Adrenal gland (tissue), 12 donors: ENCODE results near the gene POLR1C. TPM values are rescaled to one million over a fixed set of nuclear protein-coding genes. Genes with fewer than 3 reads are reported as not detected.

ENCODE experiments used
- DNase-seq, 7 donors: peaks; one replicate each; pipeline ENCODE4 v3.0.0-alpha.2; 2019 to 2020
- H3K27ac ChIP-seq, 5 donors: fragments of 200-600 bp; sonication (generic) in 4 of 5; 1 replicate in 3 of 5; 2 replicates in 2 of 5; pipeline versions ENCODE4 v1.5.1 to v1.8.0; 2016 to 2020; ENCODE audit warnings: mild to moderate bottlenecking in 1 of 5
- H3K27me3 ChIP-seq: fragments of 200-600 bp; 2 replicates; pipeline ENCODE4 v1.8.0; 2021
- H3K36me3 ChIP-seq, 2 donors: fragments of 200-600 bp; replicated peaks in 1 of 2; 1 replicate in 1 of 2; 2 replicates in 1 of 2; pipeline versions ENCODE4 v1.5.1 to v1.8.0; 2018 to 2022
- H3K4me1 ChIP-seq, 2 donors: fragments of 200-600 bp; replicated peaks in 1 of 2; 1 replicate in 1 of 2; 2 replicates in 1 of 2; pipeline versions ENCODE4 v1.5.1 to v1.8.0; 2018 to 2021
- H3K4me3 ChIP-seq, 4 donors: fragments of 200-600 bp; sonication (generic) in 3 of 4; one replicate each; pipeline ENCODE4 v1.5.1; 2016 to 2018
- H3K9me3 ChIP-seq, 3 donors: fragments of 200-600 bp; sonication (generic) in 1 of 3; replicated peaks in 1 of 3; 1 replicate in 2 of 3; 2 replicates in 1 of 3; pipeline versions ENCODE4 v1.5.1 to v1.8.0; 2016 to 2021
- CTCF ChIP-seq, 6 experiments: fragments of 450-650 bp in 4 of 6; fragments of 200-600 bp in 2 of 6; sonication (generic) in 1 of 6; IDR thresholded peaks; 1 replicate in 5 of 6; 2 replicates in 1 of 6; pipeline versions ENCODE4 v1.5.1 to v1.8.0; 2016 to 2021; ENCODE audit warnings: antibody characterized with exemption in 6 of 6, mild to moderate bottlenecking in 2 of 6, moderate library complexity in 1 of 6
- POLR2A ChIP-seq, 2 donors: fragments of 450-650 bp; IDR thresholded peaks; one replicate each; pipeline ENCODE4 v1.6.1; 2017; ENCODE audit warnings: antibody characterized with exemption in 2 of 2, mild to moderate bottlenecking in 2 of 2, moderate library complexity in 1 of 2
- WGBS, 4 donors: extraction: QIAGEN DNeasy Blood & Tissue Kit in 2 of 4; methylation state at CpG; one replicate each; pipeline versions ENCODE4 v1.1.5 to v1.1.7; 2013 to 2017; 5-methylcytosine and 5-hydroxymethylcytosine counted together
- intact Hi-C, 2 donors: fragments of 100-400 bp; cut with DNase I; formaldehyde crosslinking; loops; one replicate each; pipeline versions ENCODE4 v1.14.1 to v1.15.0; 2022 to 2023
- polyA plus RNA-seq, 3 donors: library from polyadenylated mRNA; stranded (reverse); fragments of 200-250 nt in 2 of 3; fragments of 350-450 nt in 1 of 3; fragmentation: Illumina TruSeq in 1 of 3; extraction: RNeasy Lipid Tissue Mini Kit (QIAGEN cat#74804) in 1 of 3; gene quantifications; one replicate each; pipeline ENCODE4 v1.2.3, GENCODE V29; 2013 to 2014
- total RNA-seq, 9 donors: library from RNA; depleted of rRNA in 4 of 9; stranded (reverse); fragments of >200 nt in 4 of 9; fragments of 120-200 nt in 1 of 9; fragmentation: NEBNext Ultra II Directional in 1 of 9; extraction: Animal tissue kit (Norgen Biotek cat#: 25700) in 1 of 9; gene quantifications; one replicate each; pipeline versions ENCODE4 v1.1.0 to v1.2.4, GENCODE V29; 2013 to 2023
- donor health status: healthy with polysubstance abuse.
- donor health status: Bipolar disorder and iron deficiency.
- donor health status: DM: yes; HTN: yes; CAD: no.
- donor health status: DM: no; HTN: no; CAD: no.
- donor health status: DM: no; HTN: no; CAD: no.
- donor health status: DM: yes; HTN: yes; CAD: no.

Gene POLR1C
- total and polyA plus RNA-seq, 12 donors = 16.8 to 67.2 (median 37.4) TPM

GRCh38 chr6:43475516-43475915, 41.4 kb upstream of the POLR1C start:
- Histone ChIP-seq H3K4me1 (peaks cover 7 to 22% of the 10 kb centered on the region in 2 donors), H3K27ac (no peak overlapping the region), H3K4me3 (no peak overlapping the region), H3K9me3 (no peaks in the 10 kb centered on the region), H3K27me3 (no peaks in the 10 kb centered on the region), H3K36me3 (no peaks in the 10 kb centered on the region)
- no peak for TF ChIP-seq POLR2A (IDR thresholded peaks at IDR 0.05)
- TF ChIP-seq CTCF (IDR thresholded peaks at IDR 0.05) = no peak
- intact Hi-C loops = no loop called here
- WGBS, 4 donors = 68 to 80% (median 77%) methylated on average over 6 of the region's 6 CpGs
- DNase-seq = no peak

GRCh38 chr6:43476746-43477145, 40.1 kb upstream of the POLR1C start:
- DNase-seq = no peak

DNA sequence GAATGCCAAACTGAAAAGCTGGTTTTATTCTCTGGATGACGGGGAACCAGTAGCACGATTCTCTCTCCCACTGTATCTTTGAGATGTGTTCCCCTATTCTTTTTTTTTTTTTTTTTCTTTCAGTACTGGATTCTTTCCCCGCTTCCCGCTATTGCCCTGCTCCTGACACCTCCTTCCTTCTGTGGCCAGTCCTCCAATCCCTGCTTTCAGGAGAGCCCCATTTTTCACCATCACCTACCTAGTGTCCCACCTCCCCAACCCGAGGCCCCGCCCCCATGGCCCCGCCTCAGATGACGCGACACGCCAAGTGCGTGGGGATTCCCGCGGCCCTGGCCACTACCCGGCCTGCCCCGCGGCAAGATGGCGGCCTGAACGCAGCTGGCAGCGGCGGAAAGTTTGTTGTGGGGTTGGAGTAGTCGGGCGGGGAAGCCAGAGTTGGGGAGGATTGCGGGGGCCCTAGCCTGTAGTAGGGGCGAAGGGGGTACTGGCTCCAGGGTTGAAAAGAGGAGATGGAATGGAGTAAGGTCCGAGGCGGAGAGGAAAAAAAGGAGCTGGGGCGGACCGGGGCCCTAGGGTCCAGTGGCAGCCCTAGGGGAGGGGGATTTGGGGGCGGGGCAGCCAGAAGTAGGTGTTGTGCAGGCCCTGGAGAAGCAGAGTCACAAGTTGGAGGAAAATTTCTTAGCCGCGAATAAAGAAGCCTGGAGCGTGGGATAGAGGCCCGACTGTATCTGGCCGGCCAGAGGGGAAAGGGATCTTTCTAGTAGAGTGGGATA, 39.5 kb upstream of the POLR1C start, which contains the start of gene TJAP1:
Gene TJAP1 (plus strand): TSS at position 336 of the 773 bp plus-strand sequence. CDS start 21,432 bp downstream, outside the sequence.
- H3K4me3 ChIP-seq = peak within 1 kb of the TSS; percentile 18 to 92 (median 72)
- no peaks in the 10 kb centered on the region for H3K36me3 ChIP-seq
- peak within 1 kb of the TSS in 4 of 5 donors; percentile 56 to 86 (median 82) for H3K27ac ChIP-seq
- intact Hi-C loops = no loop called here
- no peaks in the 10 kb centered on the region for H3K27me3 ChIP-seq
- 1% methylated on average over 22 to 34 of the region's 34 CpGs for WGBS, 4 donors
- H3K9me3 ChIP-seq = no peaks in the 10 kb centered on the region
- peaks cover 11 to 36% of the 10 kb centered on the region in 2 donors for H3K4me1 ChIP-seq
- DNase-seq = peak; percentile 89 to 97 (median 95)
- TF ChIP-seq CTCF (IDR thresholded peaks at IDR 0.05) (no peak), POLR2A (IDR thresholded peaks at IDR 0.05) (peak; percentile 73 to 78)

More at GRCh38 chr6:43476746-43477145, 40.1 kb upstream of the POLR1C start:
- Histone ChIP-seq H3K27me3 (no peaks in the 10 kb centered on the region), H3K4me1 (peaks cover 11 to 34% of the 10 kb centered on the region in 2 donors), H3K27ac (peak overlapping the region in 3 of 5 donors; percentile 21 to 86 (median 54)), H3K9me3 (no peaks in the 10 kb centered on the region), H3K4me3 (peak overlapping the region in 1 of 4 donors; percentile 92), H3K36me3 (no peaks in the 10 kb centered on the region)
- intact Hi-C loops = no loop called here
- 17 to 22% (median 18%) methylated on average over 2 of the region's 2 CpGs for WGBS, 4 donors
- no peak for TF ChIP-seq CTCF (IDR thresholded peaks at IDR 0.05)
- TF ChIP-seq POLR2A (IDR thresholded peaks at IDR 0.05) = no peak

DNA sequence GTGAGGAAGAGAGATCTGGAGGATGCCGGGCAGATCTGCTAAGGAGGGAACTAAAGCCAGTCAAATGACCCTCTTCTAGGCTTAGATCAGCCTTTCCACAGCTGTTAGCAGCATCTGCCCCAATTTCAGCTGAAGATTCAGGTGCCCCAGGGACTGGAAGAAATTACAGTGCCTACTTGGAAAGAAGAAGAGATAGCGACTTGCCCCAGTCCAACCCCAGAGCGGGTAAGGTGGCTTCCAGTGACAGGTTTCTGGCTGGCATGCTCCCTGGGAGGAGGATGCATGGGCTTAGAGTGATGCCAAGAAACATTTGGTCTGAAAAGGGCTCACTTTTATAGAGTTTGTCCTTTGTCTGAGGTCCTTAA, 38.9 kb upstream of the POLR1C start:
- Histone ChIP-seq H3K4me1 (peaks cover 11 to 36% of the 10 kb centered on the region in 2 donors), H3K27me3 (no peaks in the 10 kb centered on the region), H3K9me3 (no peaks in the 10 kb centered on the region), H3K4me3 (peak overlapping the region; percentile 18 to 92 (median 72)), H3K27ac (peak overlapping the region in 4 of 5 donors; percentile 56 to 86 (median 82)), H3K36me3 (no peaks in the 10 kb centered on the region)
- intact Hi-C loops = no loop called here
- 15 to 17% (median 17%) methylated on average over 3 of the region's 3 CpGs for WGBS, 4 donors
- TF ChIP-seq CTCF (IDR thresholded peaks at IDR 0.05) (no peak), POLR2A (IDR thresholded peaks at IDR 0.05) (no peak)
- DNase-seq = no peak
